Measurements from ENCODE around the gene NHS. TPM values are rescaled to one million over a fixed set of nuclear protein-coding genes. Genes with fewer than 3 reads are reported as not detected.

NHS gene
- total RNA-seq, 4 donors from 2014 or later: 5.0 to 8.7 (median 6.2) TPM

- no peaks in the 10 kb centered on the region for H3K36me3 ChIP-seq
- intact Hi-C loops (cut with DNase I): loop anchor here (5.0 to 10.0 kb wide), 5 partner anchors 79 to 321 kb away; no protein-coding TSS in a partner anchor
- WGBS: 74% methylated on average over 3 of the region's 3 CpGs
- no peak overlapping the region for H3K27ac ChIP-seq (replicated peaks in 1 of 4)
- H3K9me3 ChIP-seq: no peaks in the 10 kb centered on the region
- no peak overlapping the region for H3K4me3 ChIP-seq
- H3K4me1 ChIP-seq: peaks cover 0 to 15% (median 6%) of the 10 kb centered on the region in 4 donors
- TF ChIP-seq, protein P1, sequence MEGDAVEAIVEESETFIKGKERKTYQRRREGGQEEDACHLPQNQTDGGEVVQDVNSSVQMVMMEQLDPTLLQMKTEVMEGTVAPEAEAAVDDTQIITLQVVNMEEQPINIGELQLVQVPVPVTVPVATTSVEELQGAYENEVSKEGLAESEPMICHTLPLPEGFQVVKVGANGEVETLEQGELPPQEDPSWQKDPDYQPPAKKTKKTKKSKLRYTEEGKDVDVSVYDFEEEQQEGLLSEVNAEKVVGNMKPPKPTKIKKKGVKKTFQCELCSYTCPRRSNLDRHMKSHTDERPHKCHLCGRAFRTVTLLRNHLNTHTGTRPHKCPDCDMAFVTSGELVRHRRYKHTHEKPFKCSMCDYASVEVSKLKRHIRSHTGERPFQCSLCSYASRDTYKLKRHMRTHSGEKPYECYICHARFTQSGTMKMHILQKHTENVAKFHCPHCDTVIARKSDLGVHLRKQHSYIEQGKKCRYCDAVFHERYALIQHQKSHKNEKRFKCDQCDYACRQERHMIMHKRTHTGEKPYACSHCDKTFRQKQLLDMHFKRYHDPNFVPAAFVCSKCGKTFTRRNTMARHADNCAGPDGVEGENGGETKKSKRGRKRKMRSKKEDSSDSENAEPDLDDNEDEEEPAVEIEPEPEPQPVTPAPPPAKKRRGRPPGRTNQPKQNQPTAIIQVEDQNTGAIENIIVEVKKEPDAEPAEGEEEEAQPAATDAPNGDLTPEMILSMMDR (IDR thresholded peaks at IDR 0.05): no peak
- no peak for DNase-seq (ENCODE audit: extremely low spot score)
- no peaks in the 10 kb centered on the region for H3K27me3 ChIP-seq
Measured at GRCh38 chrX:17373337-17373736, 1.7 kb upstream of the NHS start.

GRCh38 chrX:17375367-17375636 is 302 bp downstream of the NHS start:
- 67% methylated on average over 3 of the region's 18 CpGs for WGBS
- H3K9me3 ChIP-seq: no peaks in the 10 kb centered on the region
- H3K27me3 ChIP-seq: no peaks in the 10 kb centered on the region
- intact Hi-C loops (cut with DNase I): loop anchor here (10.0 kb wide), 4 partner anchors 81 to 319 kb away; no protein-coding TSS in a partner anchor
- DNase-seq (ENCODE audit: extremely low spot score): no peak
- H3K4me1 ChIP-seq: peaks cover 0 to 15% (median 6%) of the 10 kb centered on the region in 4 donors
- H3K27ac ChIP-seq (replicated peaks in 1 of 4): peak overlapping the region; percentile 75 to 81 (median 80)
- peak overlapping the region; percentile 62 to 70 (median 64) for H3K4me3 ChIP-seq
- H3K36me3 ChIP-seq: no peaks in the 10 kb centered on the region
- TF ChIP-seq POLR2AphosphoS5 (IDR thresholded peaks at IDR 0.05) (no peak), EP300 (IDR thresholded peaks at IDR 0.05) (no peak), POLR2A (IDR thresholded peaks at IDR 0.05; ENCODE audit: low read depth) (no peak)
- TF ChIP-seq, protein P1 (IDR thresholded peaks at IDR 0.05): no peak

GRCh38 chrX:17375637-17376430 is 834 bp downstream of the NHS start:
- Histone ChIP-seq H3K27me3 (no peaks in the 10 kb centered on the region), H3K9me3 (no peaks in the 10 kb centered on the region), H3K27ac (replicated peaks in 1 of 4) (peak overlapping the region; percentile 75 to 81 (median 80)), H3K4me3 (peak overlapping the region; percentile 62 to 70 (median 64)), H3K36me3 (no peaks in the 10 kb centered on the region), H3K4me1 (peaks cover 0 to 15% (median 6%) of the 10 kb centered on the region in 4 donors)
- WGBS: 31% methylated on average over 55 of the region's 103 CpGs
- DNase-seq (ENCODE audit: extremely low spot score): no peak
- intact Hi-C loops (cut with DNase I): loop anchor here (10.0 kb wide), 4 partner anchors 81 to 319 kb away; no protein-coding TSS in a partner anchor
- TF ChIP-seq, protein P1 (IDR thresholded peaks at IDR 0.05): no peak
- TF ChIP-seq POLR2A (IDR thresholded peaks at IDR 0.05; ENCODE audit: low read depth): no peak

DNA sequence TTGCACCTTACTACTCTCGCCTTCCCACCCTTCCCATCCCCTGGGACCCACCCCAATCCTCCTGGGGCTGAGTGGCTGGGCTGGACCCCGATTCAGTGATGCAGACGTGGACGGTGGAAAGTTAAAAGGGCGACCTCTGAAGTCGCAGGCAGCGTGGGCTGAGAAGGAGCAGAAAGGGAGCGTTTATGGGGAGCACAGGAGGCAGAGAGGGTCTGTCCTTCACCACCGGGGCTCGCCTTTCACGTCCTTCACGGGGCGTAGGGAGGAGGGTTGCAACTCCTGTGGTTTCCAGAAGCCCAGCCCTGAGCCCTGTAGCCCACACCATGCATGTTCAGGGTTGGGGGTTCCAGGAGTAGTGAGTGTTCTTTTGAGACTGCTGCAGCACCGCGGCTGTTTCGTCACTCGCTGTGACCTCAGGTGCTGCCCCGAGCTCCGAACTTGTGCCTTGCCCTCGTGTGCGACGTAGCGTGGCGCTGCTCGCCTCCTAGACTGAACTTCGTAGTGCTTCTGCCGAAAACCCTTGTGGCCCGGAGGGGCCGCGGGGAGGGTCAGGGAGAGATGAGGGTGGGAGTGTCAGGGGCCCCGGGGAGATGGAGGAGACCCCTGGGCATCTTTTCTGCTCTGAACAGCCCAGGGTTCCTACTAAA is 1.6 kb downstream of the NHS start:
- TF ChIP-seq EP300 (IDR thresholded peaks at IDR 0.05) (no peak), POLR2A (IDR thresholded peaks at IDR 0.05; ENCODE audit: low read depth) (no peak), POLR2AphosphoS5 (IDR thresholded peaks at IDR 0.05) (no peak)
- TF ChIP-seq, protein P1 (IDR thresholded peaks at IDR 0.05): no peak
- intact Hi-C loops (cut with DNase I): loop anchor here (10.0 kb wide), 4 partner anchors 82 to 318 kb away; no protein-coding TSS in a partner anchor
- peaks cover 0 to 3% (median 0%) of the 10 kb centered on the region in 4 donors for H3K9me3 ChIP-seq
- H3K36me3 ChIP-seq: no peaks in the 10 kb centered on the region
- no peak for DNase-seq (ENCODE audit: extremely low spot score)
- WGBS: 39% methylated on average over 11 of the region's 31 CpGs
- H3K27ac ChIP-seq (replicated peaks in 1 of 4): peak overlapping the region; percentile 75 to 81 (median 80)
- peak overlapping the region; percentile 62 to 70 (median 64) for H3K4me3 ChIP-seq
- peaks cover 0 to 15% (median 6%) of the 10 kb centered on the region in 4 donors for H3K4me1 ChIP-seq
- no peaks in the 10 kb centered on the region for H3K27me3 ChIP-seq

Data from esophagus muscularis mucosa (tissue), 4 donors.